Measurements from ENCODE around the gene KPNA3.
"Not testable (repeated sequence)": the region's sequence is repeated elsewhere in the genome, so short reads cannot be mapped to it uniquely, and the experiment has no call there.

KPNA3 gene

GRCh38 chr13:49746111-49746510 lies 46.4 kb downstream of the KPNA3 start:
- no peak for DNase-seq (ENCODE audit: low spot score)

GRCh38 chr13:49740870-49741269 lies 51.6 kb downstream of the KPNA3 start:
- no peak for DNase-seq (ENCODE audit: low spot score)

GRCh38 chr13:49739498-49740187 lies 52.8 kb downstream of the KPNA3 start:
- DNase-seq (ENCODE audit: low spot score) = no peak

GRCh38 chr13:49733181-49733951 lies 59.1 kb downstream of the KPNA3 start:
- no peak for DNase-seq (ENCODE audit: low spot score)

- no peak for DNase-seq (ENCODE audit: low spot score)
Observed at GRCh38 chr13:49731766-49732165, 60.7 kb downstream of the KPNA3 start.

- no peak for DNase-seq (ENCODE audit: low spot score)
Observed at GRCh38 chr13:49716615-49717014, 75.9 kb downstream of the KPNA3 start.

GRCh38 chr13:49714757-49715156 lies 77.7 kb downstream of the KPNA3 start:
- no peak for DNase-seq (ENCODE audit: low spot score)

GRCh38 chr13:49711218-49711863 lies 81.1 kb downstream of the KPNA3 start:
- DNase-seq (ENCODE audit: low spot score) = no peak

GRCh38 chr13:49704264-49704663 lies 88.2 kb downstream of the KPNA3 start:
- DNase-seq (ENCODE audit: low spot score) = not testable (repeated sequence)

- DNase-seq (ENCODE audit: low spot score) = peak; percentile 58
Observed at GRCh38 chr13:49701491-49701890, 91.0 kb downstream of the KPNA3 start.

GRCh38 chr13:49697468-49697867 lies 95.0 kb downstream of the KPNA3 start:
- DNase-seq (ENCODE audit: low spot score) = no peak

- DNase-seq (ENCODE audit: low spot score) = no peak
Observed at GRCh38 chr13:49694446-49694845, 98.0 kb downstream of the KPNA3 start.

- DNase-seq (ENCODE audit: low spot score) = no peak
Observed at GRCh38 chr13:49693877-49694276, 98.6 kb downstream of the KPNA3 start.

GRCh38 chr13:49693191-49693733 lies 99.2 kb downstream of the KPNA3 start:
- no peak for DNase-seq (ENCODE audit: low spot score)

- DNase-seq (ENCODE audit: low spot score) = peak; percentile 94
Observed at GRCh38 chr13:49690995-49691784, 101.3 kb downstream of the KPNA3 start, which contains the start of gene EBPL. EBPL (minus strand) TSS chr13:49691486; CDS start chr13:49691424, 62 bp downstream.

GRCh38 chr13:49690133-49690994 lies 102.1 kb downstream of the KPNA3 start:
- DNase-seq (ENCODE audit: low spot score) = no peak

GRCh38 chr13:49683489-49683888 lies 109.0 kb downstream of the KPNA3 start:
- DNase-seq (ENCODE audit: low spot score) = no peak

GRCh38 chr13:49681842-49682435 lies 110.5 kb downstream of the KPNA3 start:
- peak; percentile 21 for DNase-seq (ENCODE audit: low spot score)

- DNase-seq (ENCODE audit: low spot score) = no peak
Observed at GRCh38 chr13:49679246-49679645, 113.2 kb downstream of the KPNA3 start.

- no peak for DNase-seq (ENCODE audit: low spot score)
Observed at GRCh38 chr13:49678191-49678914, 114.1 kb downstream of the KPNA3 start.
